Inflammatory macrophage treated with lipopolysaccharide for 1 hour (primary cell): ENCODE data around the gene BRSK2.

ENCODE experiments used
- DNase-seq, 2 donors: peaks; one replicate each; pipeline ENCODE4 v3.0.0-alpha.2; 2020 to 2022

BRSK2 gene

GRCh38 chr11:1469911-1470680, 80.4 kb downstream of the BRSK2 start:
- no peak for DNase-seq

GRCh38 chr11:1470681-1471611, 81.2 kb downstream of the BRSK2 start:
- DNase-seq: no peak

GRCh38 chr11:1471736-1472135, 82.0 kb downstream of the BRSK2 start:
- no peak for DNase-seq

- DNase-seq: no peak
Measured at GRCh38 chr11:1472180-1473005, 82.7 kb downstream of the BRSK2 start.

GRCh38 chr11:1473011-1473628, 83.4 kb downstream of the BRSK2 start:
- DNase-seq: no peak

GRCh38 chr11:1473786-1474185, 84.1 kb downstream of the BRSK2 start:
- DNase-seq: no peak

GRCh38 chr11:1475841-1476240, 86.1 kb downstream of the BRSK2 start:
- no peak for DNase-seq

GRCh38 chr11:1476940-1477736, 87.4 kb downstream of the BRSK2 start:
- no peak for DNase-seq

GRCh38 chr11:1478011-1478410, 88.3 kb downstream of the BRSK2 start:
- no peak for DNase-seq

GRCh38 chr11:1478544-1478943, 88.8 kb downstream of the BRSK2 start:
- DNase-seq: peak; percentile 17 to 55

GRCh38 chr11:1479006-1479677, 89.4 kb downstream of the BRSK2 start:
- no peak for DNase-seq

- DNase-seq: no peak
Measured at GRCh38 chr11:1479678-1480118, 90.0 kb downstream of the BRSK2 start.

- DNase-seq: no peak
Measured at GRCh38 chr11:1480191-1480554, 90.4 kb downstream of the BRSK2 start.

- DNase-seq: no peak
Measured at GRCh38 chr11:1480555-1481482, 91.1 kb downstream of the BRSK2 start.

GRCh38 chr11:1481483-1481825, 91.7 kb downstream of the BRSK2 start:
- DNase-seq: no peak

- DNase-seq: no peak
Measured at GRCh38 chr11:1481861-1482441, 92.2 kb downstream of the BRSK2 start.

GRCh38 chr11:1482581-1483444, 93.1 kb downstream of the BRSK2 start:
- peak in 1 of 2 donors; percentile 6 for DNase-seq

- no peak for DNase-seq
Measured at GRCh38 chr11:1483445-1483961, 93.8 kb downstream of the BRSK2 start.
